GM19043 (cell line): Measurements from ENCODE around the gene NKX2-3.

Source experiments
- ATAC-seq: cut with Tn5 transposase; IDR thresholded peaks from one replicate; pipeline ENCODE4 v1.9.1; 2021; ENCODE audit warnings: low read depth; ENCODE audit not compliant: unreplicated experiment

Gene NKX2-3

GRCh38 chr10:99532687-99533495 is at the start of gene NKX2-3:
TSS of gene NKX2-3 (plus strand) at chr10:99532942. CDS start at chr10:99533132, 190 bp downstream.
- ATAC-seq, result no peak

GRCh38 chr10:99484626-99485581 is 47.8 kb upstream of the NKX2-3 start:
- ATAC-seq, result no peak

- no peak for ATAC-seq
These were observed 45.5 kb upstream of the NKX2-3 start for GRCh38 chr10:99487125-99487807.

DNA sequence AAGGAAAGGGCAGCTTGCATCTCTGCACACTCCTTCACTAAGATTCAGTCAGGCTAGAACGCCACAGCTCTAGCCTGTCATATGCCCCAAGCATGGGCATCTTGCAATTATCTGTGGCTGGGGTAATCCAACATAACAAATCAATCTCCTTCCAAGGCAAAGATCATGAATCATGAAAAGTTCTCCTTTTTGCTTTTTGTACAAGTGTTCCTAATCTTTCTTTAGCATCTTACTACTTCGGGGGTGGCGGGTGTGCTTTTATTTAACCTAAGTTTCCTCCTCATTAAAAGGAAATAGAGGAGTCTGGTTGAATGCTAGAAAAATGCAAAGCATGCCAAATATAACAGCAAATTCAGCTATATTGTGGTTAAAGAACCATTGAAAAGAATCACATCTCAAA is 43.5 kb upstream of the NKX2-3 start:
- no peak for ATAC-seq

DNA sequence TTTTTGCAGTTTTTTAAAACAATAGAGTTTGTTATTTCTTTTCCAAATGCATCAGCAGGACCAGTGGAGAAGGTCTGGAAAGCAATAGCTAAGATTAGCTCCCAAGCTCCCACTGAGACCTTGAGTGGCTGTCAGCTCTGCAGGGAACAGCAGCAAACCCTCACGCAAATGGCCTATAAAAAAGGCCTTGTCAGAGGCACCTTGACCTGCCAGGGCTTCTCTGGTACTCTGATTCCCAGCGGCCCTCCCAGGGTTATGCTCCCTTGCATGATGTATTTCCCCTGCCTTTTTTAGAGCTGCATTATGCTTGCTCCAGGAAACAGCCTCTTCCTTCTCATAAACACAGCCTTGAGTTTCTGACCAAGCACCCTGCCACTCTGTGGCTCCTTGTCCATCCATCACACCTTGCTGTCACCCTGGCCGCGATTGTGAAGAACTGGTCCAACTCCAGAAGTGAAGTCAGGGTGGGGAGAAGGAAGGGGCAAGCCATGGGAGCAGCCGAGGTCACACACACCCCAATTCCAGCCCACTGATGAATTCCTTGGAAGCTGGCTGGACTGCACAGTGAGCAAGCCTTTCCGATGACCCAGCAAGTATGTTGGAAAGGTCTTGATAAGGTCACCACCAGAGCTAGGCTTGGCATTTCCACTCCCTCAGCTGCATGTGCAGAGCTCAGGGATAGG is 35.3 kb upstream of the NKX2-3 start:
- no peak for ATAC-seq

DNA sequence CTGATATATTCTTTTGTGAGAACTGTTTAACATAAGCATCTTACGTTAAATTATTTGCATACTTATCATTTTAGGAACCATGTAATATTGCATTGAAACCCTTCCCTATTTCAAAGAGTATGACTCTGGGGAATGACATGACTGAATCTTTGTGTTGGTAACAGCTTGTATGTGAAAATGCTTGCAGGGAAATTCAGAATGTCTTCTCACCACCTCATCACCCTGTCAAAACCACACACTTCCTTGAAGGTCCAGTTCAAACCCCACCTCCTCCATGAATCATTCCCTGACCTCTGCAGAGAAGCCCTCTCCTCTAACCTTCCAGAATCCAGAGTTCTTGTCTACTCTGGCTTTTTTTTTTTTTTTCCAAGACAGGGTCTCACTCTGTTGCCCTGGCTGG is 26.3 kb upstream of the NKX2-3 start:
- ATAC-seq, result no peak

- ATAC-seq, result no peak
These were observed 25.5 kb upstream of the NKX2-3 start for GRCh38 chr10:99507265-99507664.

GRCh38 chr10:99513061-99513460 is 19.7 kb upstream of the NKX2-3 start:
- no peak for ATAC-seq

GRCh38 chr10:99519690-99520039 is 13.1 kb upstream of the NKX2-3 start:
- no peak for ATAC-seq

GRCh38 chr10:99520040-99520846 is 12.5 kb upstream of the NKX2-3 start:
- ATAC-seq, result no peak

DNA sequence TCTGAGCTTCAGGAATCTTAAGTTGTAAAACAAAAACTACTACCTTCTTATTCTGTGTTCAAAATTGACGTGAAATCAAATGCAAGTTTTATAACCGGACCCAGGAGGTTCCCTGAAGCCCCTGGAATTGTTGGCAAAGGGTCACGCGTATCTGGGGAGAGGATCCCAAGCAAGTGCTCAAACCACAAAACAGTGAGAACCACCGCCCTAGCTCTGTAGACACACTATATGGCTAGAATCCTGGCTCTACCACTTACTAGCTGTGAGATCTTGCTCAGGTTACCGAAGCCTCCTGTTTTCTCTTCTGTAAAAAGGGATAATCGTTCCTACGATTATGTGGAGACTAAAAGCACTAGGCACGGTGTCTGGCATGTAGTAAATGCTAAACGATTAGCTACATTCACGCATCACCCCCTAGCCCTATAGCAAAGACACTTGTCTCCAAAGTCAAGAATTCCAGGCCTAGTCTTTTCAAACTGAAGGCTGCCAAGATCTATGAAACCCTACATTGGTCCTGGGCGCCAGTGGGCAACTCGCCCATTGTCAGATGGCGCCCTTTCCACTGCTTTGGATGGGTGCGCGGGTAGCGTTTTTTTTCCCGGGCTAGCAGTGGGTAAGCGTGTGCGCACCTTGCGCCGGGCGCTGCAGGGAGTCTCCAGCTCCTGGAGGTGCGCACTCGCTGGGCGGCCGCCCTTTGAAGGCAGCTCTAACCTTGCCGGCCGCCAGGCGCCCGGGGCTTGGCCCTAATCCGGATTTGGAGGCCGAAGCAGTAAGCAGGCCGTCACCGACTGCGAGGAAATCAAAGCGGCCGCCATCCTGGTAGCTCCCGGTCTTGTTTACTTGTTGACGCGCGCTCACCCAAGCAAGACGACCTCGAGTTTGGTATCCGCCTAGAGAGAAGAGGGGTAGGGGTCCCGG is 11.6 kb upstream of the NKX2-3 start:
- ATAC-seq, result no peak

DNA sequence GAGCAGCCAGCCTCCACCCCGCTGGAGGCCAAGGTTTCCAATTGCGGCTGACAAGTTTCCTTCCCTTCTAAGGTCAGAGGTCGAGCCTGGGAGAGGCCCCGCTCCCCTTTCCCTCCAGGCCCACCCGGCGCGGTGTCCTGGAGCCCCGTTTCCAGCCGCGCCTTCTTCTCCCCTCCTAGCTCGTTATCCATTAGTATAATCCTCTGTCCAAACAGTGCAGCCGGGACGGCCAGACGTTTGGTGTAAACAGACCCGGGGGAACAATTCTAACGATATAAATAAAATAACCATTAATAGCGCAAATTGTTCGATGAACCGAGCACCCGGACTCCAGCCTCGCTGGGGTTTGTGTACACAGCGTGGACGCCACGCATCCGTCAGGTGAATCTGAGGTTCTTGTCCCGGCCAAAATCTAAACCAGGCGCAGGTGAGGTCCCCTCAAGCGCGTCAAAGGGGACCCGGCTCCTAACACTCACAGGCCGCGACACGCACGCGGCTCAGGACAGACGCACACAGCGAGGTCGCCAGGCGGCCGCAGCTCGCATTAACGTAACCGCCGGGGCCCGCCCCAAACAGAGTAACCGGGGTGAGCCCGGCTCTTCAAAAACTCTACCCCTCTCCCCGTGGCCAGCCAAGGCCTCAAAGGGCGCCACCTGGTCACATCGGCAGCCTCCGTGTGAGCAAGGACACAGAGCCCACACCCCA is 10.8 kb upstream of the NKX2-3 start:
- ATAC-seq, result no peak

GRCh38 chr10:99522470-99523250 is 10.1 kb upstream of the NKX2-3 start:
- ATAC-seq, result no peak

GRCh38 chr10:99523251-99523773 is 9.4 kb upstream of the NKX2-3 start:
- no peak for ATAC-seq

GRCh38 chr10:99524050-99524666 is 8.6 kb upstream of the NKX2-3 start:
- ATAC-seq, result no peak

GRCh38 chr10:99524736-99525380 is 7.9 kb upstream of the NKX2-3 start:
- ATAC-seq, result no peak
